NCI-H82 (cell line): Measurements from ENCODE around the gene ANTKMT.
A peak's percentile ranks its signal among the peaks of the same experiment; 100 is the strongest.

ENCODE experiments used
- DNase-seq: peaks from one replicate; lab custom pipeline; 2025; lab: John Stamatoyannopoulos, UW

ANTKMT gene

GRCh38 chr16:715477-716199 lies 5.3 kb upstream of the ANTKMT start:
- peak; percentile 41 for DNase-seq

- no peak for DNase-seq
Measured at GRCh38 chr16:716200-716568, 4.8 kb upstream of the ANTKMT start.

- no peak for DNase-seq
Measured at GRCh38 chr16:716768-717325, 4.1 kb upstream of the ANTKMT start.

GRCh38 chr16:717450-718245 lies 3.3 kb upstream of the ANTKMT start:
- DNase-seq = no peak

- no peak for DNase-seq
Measured at GRCh38 chr16:718389-718788, 2.6 kb upstream of the ANTKMT start.

- no peak for DNase-seq
Measured at GRCh38 chr16:718922-719321, 2.0 kb upstream of the ANTKMT start.

GRCh38 chr16:719815-720446 lies 1.0 kb upstream of the ANTKMT start:
- DNase-seq = peak; percentile 50

GRCh38 chr16:720447-720989 lies 428 bp upstream of the ANTKMT start:
- peak; percentile 95 for DNase-seq

GRCh38 chr16:721765-722540 lies 1.0 kb downstream of the ANTKMT start:
- no peak for DNase-seq

- no peak for DNase-seq
Measured at GRCh38 chr16:722835-723633, 2.1 kb downstream of the ANTKMT start.

- no peak for DNase-seq
Measured at GRCh38 chr16:723695-724094, 2.7 kb downstream of the ANTKMT start.

- peak; percentile 31 for DNase-seq
Measured at GRCh38 chr16:724188-725040, 3.5 kb downstream of the ANTKMT start.

GRCh38 chr16:725041-725376 lies 4.1 kb downstream of the ANTKMT start:
- no peak for DNase-seq

GRCh38 chr16:725463-726187 lies 4.7 kb downstream of the ANTKMT start:
- no peak for DNase-seq

GRCh38 chr16:726188-726437 lies 5.2 kb downstream of the ANTKMT start:
- DNase-seq = no peak

- peak; percentile 81 for DNase-seq
Measured at GRCh38 chr16:726438-727290, 5.7 kb downstream of the ANTKMT start, which contains the start of the genes CCDC78 and HAGHL. TSS of gene CCDC78 (minus strand) at chr16:726443. CDS start at chr16:726367, 76 bp downstream. TSS of gene HAGHL (plus strand) at chr16:727106. CDS start at chr16:727510, 404 bp downstream.

- DNase-seq = peak; percentile 47
Measured at GRCh38 chr16:727291-727977, 6.5 kb downstream of the ANTKMT start.
